ACC112 (cell line): ENCODE results near the gene ZNF69.
A peak's percentile ranks its signal among the peaks of the same experiment; 100 is the strongest.
"Not testable (repeated sequence)": the region's sequence is repeated elsewhere in the genome, so short reads cannot be mapped to it uniquely, and the experiment has no call there.

Experiments used
- H2AFZ ChIP-seq: fragments of 200-600 bp; sonication (generic); one replicate; pipeline ENCODE4 v1.6.0; 2017; ENCODE audit warnings: antibody characterized with exemption, low read length; ENCODE audit not compliant: unreplicated experiment
- H3K27ac ChIP-seq: fragments of 200-600 bp; sonication (generic); 2 replicates; pipeline ENCODE4 v1.5.1; 2014; ENCODE audit warnings: low read depth, mild to moderate bottlenecking, antibody characterized with exemption, low read length, moderate library complexity
- H3K27me3 ChIP-seq: fragments of 200-600 bp; sonication (generic); 2 replicates; pipeline ENCODE4 v1.6.1; 2014; ENCODE audit warnings: mild to moderate bottlenecking, antibody characterized with exemption, low read length, moderate library complexity, mixed read lengths; ENCODE audit not compliant: insufficient read depth
- H3K36me3 ChIP-seq: fragments of 200-600 bp; sonication (generic); 2 replicates; pipeline ENCODE4 v1.6.1; 2016; ENCODE audit warnings: mild to moderate bottlenecking, antibody characterized with exemption, low read length, moderate library complexity, mixed read lengths; ENCODE audit not compliant: insufficient read depth
- H3K4me1 ChIP-seq: fragments of 200-600 bp; sonication (generic); one replicate; pipeline ENCODE4 v1.6.1; 2016; ENCODE audit warnings: low read length, mixed read lengths; ENCODE audit not compliant: insufficient read depth, unreplicated experiment, control insufficient read depth
- H3K4me3 ChIP-seq: fragments of 200-600 bp; sonication (generic); 2 replicates; pipeline ENCODE4 v1.5.1; 2014; ENCODE audit warnings: mild to moderate bottlenecking, low read depth, low read length
- H3K79me2 ChIP-seq: fragments of 200-600 bp; sonication (generic); one replicate; pipeline ENCODE4 v1.6.0; 2016; ENCODE audit warnings: low read length; ENCODE audit not compliant: control insufficient read depth, unreplicated experiment, insufficient read depth

The ZNF69 gene

GRCh38 chr19:11867766-11868165 lies 19.8 kb upstream of the ZNF69 start:
- not testable (repeated sequence) for H3K27me3 ChIP-seq, H3K4me3 ChIP-seq, H3K4me1 ChIP-seq, H3K79me2 ChIP-seq, H2AFZ ChIP-seq, H3K27ac ChIP-seq
- peaks cover 22% of the 10 kb centered on the region for H3K36me3 ChIP-seq

- no peaks in the 10 kb centered on the region for H3K27me3 ChIP-seq
- no peaks in the 10 kb centered on the region for H3K4me1 ChIP-seq
- no peak overlapping the region for H2AFZ ChIP-seq
- H3K27ac ChIP-seq, result no peak overlapping the region
- no peak overlapping the region for H3K4me3 ChIP-seq
- no peaks in the 10 kb centered on the region for H3K79me2 ChIP-seq
- peaks cover 22% of the 10 kb centered on the region for H3K36me3 ChIP-seq
These were observed 19.4 kb upstream of the ZNF69 start for GRCh38 chr19:11868188-11868587.

GRCh38 chr19:11872624-11873023 lies 15.0 kb upstream of the ZNF69 start:
- Histone ChIP-seq H2AFZ (no peak overlapping the region), H3K36me3 (peaks cover 13% of the 10 kb centered on the region), H3K4me1 (no peaks in the 10 kb centered on the region), H3K4me3 (no peak overlapping the region), H3K27me3 (no peaks in the 10 kb centered on the region), H3K27ac (no peak overlapping the region), H3K79me2 (no peaks in the 10 kb centered on the region)

GRCh38 chr19:11873762-11874161 lies 13.8 kb upstream of the ZNF69 start:
- no peaks in the 10 kb centered on the region for H3K79me2 ChIP-seq
- H3K4me1 ChIP-seq, result no peaks in the 10 kb centered on the region
- no peak overlapping the region for H2AFZ ChIP-seq
- H3K27ac ChIP-seq, result no peak overlapping the region
- no peak overlapping the region for H3K4me3 ChIP-seq
- H3K27me3 ChIP-seq, result no peaks in the 10 kb centered on the region
- H3K36me3 ChIP-seq, result peaks cover 3% of the 10 kb centered on the region; the same call in 1 of the 2 replicates

GRCh38 chr19:11879687-11880266 lies 7.8 kb upstream of the ZNF69 start:
- H3K27ac ChIP-seq, H3K4me3 ChIP-seq, H3K36me3 ChIP-seq, H3K27me3 ChIP-seq, H3K79me2 ChIP-seq, H3K4me1 ChIP-seq, H2AFZ ChIP-seq: not testable (repeated sequence)

- H3K4me3 ChIP-seq, result no peak overlapping the region
- H3K27ac ChIP-seq, result no peak overlapping the region
- no peaks in the 10 kb centered on the region for H3K79me2 ChIP-seq
- H3K36me3 ChIP-seq, result no peaks in the 10 kb centered on the region
- H3K4me1 ChIP-seq, result no peaks in the 10 kb centered on the region
- H3K27me3 ChIP-seq, result no peaks in the 10 kb centered on the region
- H2AFZ ChIP-seq, result no peak overlapping the region
These were observed 7.0 kb upstream of the ZNF69 start for GRCh38 chr19:11880598-11880997.

GRCh38 chr19:11881151-11881800 lies 6.3 kb upstream of the ZNF69 start:
- H3K27ac ChIP-seq, result no peak overlapping the region
- H3K4me3 ChIP-seq, result no peak overlapping the region
- H2AFZ ChIP-seq, result no peak overlapping the region
- no peaks in the 10 kb centered on the region for H3K36me3 ChIP-seq
- H3K79me2 ChIP-seq, result no peaks in the 10 kb centered on the region
- no peaks in the 10 kb centered on the region for H3K4me1 ChIP-seq
- H3K27me3 ChIP-seq, result no peaks in the 10 kb centered on the region

- H3K4me3 ChIP-seq, result no peak overlapping the region
- no peak overlapping the region for H3K27ac ChIP-seq
- H3K27me3 ChIP-seq, result no peaks in the 10 kb centered on the region
- no peaks in the 10 kb centered on the region for H3K79me2 ChIP-seq
- H3K4me1 ChIP-seq, result no peaks in the 10 kb centered on the region
- no peaks in the 10 kb centered on the region for H3K36me3 ChIP-seq
- no peak overlapping the region for H2AFZ ChIP-seq
These were observed 5.0 kb upstream of the ZNF69 start for GRCh38 chr19:11882606-11883005.

- Histone ChIP-seq H3K79me2 (no peaks in the 10 kb centered on the region), H3K4me3 (peak overlapping the region; percentile 96; the same call in 1 of the 2 replicates), H3K27ac (no peak overlapping the region), H2AFZ (no peak overlapping the region), H3K36me3 (no peaks in the 10 kb centered on the region), H3K27me3 (no peaks in the 10 kb centered on the region), H3K4me1 (no peaks in the 10 kb centered on the region)
These were observed 360 bp upstream of the ZNF69 start for GRCh38 chr19:11887234-11887610.

- not testable (repeated sequence) for H3K27me3 ChIP-seq, H3K4me1 ChIP-seq, H3K27ac ChIP-seq, H3K79me2 ChIP-seq, H2AFZ ChIP-seq, H3K4me3 ChIP-seq, H3K36me3 ChIP-seq
These were observed 2.3 kb downstream of the ZNF69 start for GRCh38 chr19:11889901-11890300.

GRCh38 chr19:11890634-11891033 lies 3.1 kb downstream of the ZNF69 start:
- Histone ChIP-seq H3K4me3 (no peak overlapping the region), H2AFZ (no peak overlapping the region), H3K36me3 (no peaks in the 10 kb centered on the region), H3K27ac (no peak overlapping the region), H3K27me3 (no peaks in the 10 kb centered on the region), H3K79me2 (no peaks in the 10 kb centered on the region), H3K4me1 (no peaks in the 10 kb centered on the region)
